ENCODE data around the gene BRIP1. TPM values are rescaled to one million over a fixed set of nuclear protein-coding genes. Genes with fewer than 3 reads are reported as not detected.
A peak's percentile ranks its signal among the peaks of the same experiment; 100 is the strongest.

The BRIP1 gene
- total and polyA plus RNA-seq, 9 of the 15 experiments (the other 6 are each of a cell fraction or from before 2014, with no cell fraction given): 2.4 to 17.5 (median 11.2) TPM

DNA sequence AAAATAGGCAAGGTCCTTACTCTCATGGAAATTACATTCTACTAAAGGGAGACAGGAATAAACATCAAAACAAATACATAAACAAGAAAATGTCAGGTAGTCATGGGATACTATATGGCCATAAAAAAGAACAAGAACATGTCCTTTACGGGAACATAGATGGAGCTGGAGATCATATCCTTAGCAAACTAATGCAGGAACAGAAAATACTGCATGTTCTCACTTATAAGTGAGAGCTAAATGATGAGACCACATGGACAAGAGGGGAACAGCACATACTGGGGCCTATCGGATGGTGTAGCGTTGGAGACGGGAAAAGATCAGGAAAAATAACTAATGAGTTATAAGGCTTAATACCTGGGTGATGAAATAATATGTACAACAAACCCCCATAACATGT is 69.1 kb downstream of the BRIP1 start:
- Histone ChIP-seq H3K27me3 (ENCODE audit: control insufficient read depth in 2 of 2, insufficient read depth in 2 of 2, low read length in 2 of 2) (no peaks in the 10 kb centered on the region), H4K20me1 (replicated peaks; ENCODE audit: control insufficient read depth, insufficient read depth, low read length) (no peaks in the 10 kb centered on the region), H3K79me2 (ENCODE audit: control insufficient read depth, insufficient read depth, low read length) (no peaks in the 10 kb centered on the region), H3K4me1 (replicated peaks in 1 of 2; ENCODE audit: control insufficient read depth in 2 of 2, insufficient read depth in 2 of 2, low read length in 2 of 2) (no peaks in the 10 kb centered on the region), H3K9ac (ENCODE audit: insufficient read depth in 1 of 2, low read depth in 2 of 2, low read length in 2 of 2) (no peak overlapping the region), H2AFZ (ENCODE audit: low read depth, low read length) (no peak overlapping the region), H3K36me3 (ENCODE audit: control insufficient read depth, insufficient read depth, low read length) (peaks cover 37% of the 10 kb centered on the region; the same call in 1 of the 3 replicates), H3K9me3 (replicated peaks; ENCODE audit: control insufficient read depth, insufficient read depth, low read depth, low read length) (no peaks in the 10 kb centered on the region), H3K27ac (ENCODE audit: extremely low read depth, low read depth, low read length) (no peak overlapping the region), H3K4me3 (no peak overlapping the region), H3K4me2 (ENCODE audit: insufficient read depth, low read length) (no peak overlapping the region), H3K9me1 (ENCODE audit: control insufficient read depth, insufficient read depth, low read length) (no peaks in the 10 kb centered on the region)
- intact Hi-C loops (cut with micrococcal nuclease): no loop called here
- ChIA-PET CTCF (ENCODE audit: low intra/inter-chr PET ratio) (no interaction called here), POLR2A (interaction anchor here (0.6 to 0.9 kb wide), 2 partner anchors 23 to 591 kb away, joined by 3 to 5 read pairs; no protein-coding TSS in a partner anchor)
- FAIRE-seq: no peak
- no peak for ATAC-seq
- DNase-seq (ENCODE audit: extremely low read depth in 1 of 4, low spot score in 3 of 4): no peak
- in situ Hi-C loops (cut with MboI): no loop called here
- BruUV-seq (replicated peaks): no TSS peak
- 93% methylated on average over 4 of the region's 4 CpGs for WGBS (ENCODE audit: insufficient coverage, low coverage, missing lambda C conversion rate)
- TF ChIP-seq JUNB (CRISPR knock-in tag; conservative IDR thresholded peaks at IDR 0.05) (no peak), HDAC3 (IDR thresholded peaks at IDR 0.05; ENCODE audit: borderline replicate concordance, partially characterized antibody) (no peak), ARID1B (IDR thresholded peaks at IDR 0.05) (no peak), ILF3 (IDR thresholded peaks at IDR 0.05; ENCODE audit: borderline replicate concordance) (no peak), MTA1 (IDR thresholded peaks at IDR 0.05; ENCODE audit: borderline replicate concordance) (no peak), ETS2 (tag; IDR thresholded peaks at IDR 0.05; ENCODE audit: borderline replicate concordance, poor library complexity, severe bottlenecking) (no peak), PTTG1 (tag; IDR thresholded peaks at IDR 0.05; ENCODE audit: low read depth) (no peak), ZC3H4 (CRISPR knock-in tag; IDR thresholded peaks at IDR 0.05; ENCODE audit: borderline replicate concordance) (no peak)
- TF ChIP-seq, protein P1, sequence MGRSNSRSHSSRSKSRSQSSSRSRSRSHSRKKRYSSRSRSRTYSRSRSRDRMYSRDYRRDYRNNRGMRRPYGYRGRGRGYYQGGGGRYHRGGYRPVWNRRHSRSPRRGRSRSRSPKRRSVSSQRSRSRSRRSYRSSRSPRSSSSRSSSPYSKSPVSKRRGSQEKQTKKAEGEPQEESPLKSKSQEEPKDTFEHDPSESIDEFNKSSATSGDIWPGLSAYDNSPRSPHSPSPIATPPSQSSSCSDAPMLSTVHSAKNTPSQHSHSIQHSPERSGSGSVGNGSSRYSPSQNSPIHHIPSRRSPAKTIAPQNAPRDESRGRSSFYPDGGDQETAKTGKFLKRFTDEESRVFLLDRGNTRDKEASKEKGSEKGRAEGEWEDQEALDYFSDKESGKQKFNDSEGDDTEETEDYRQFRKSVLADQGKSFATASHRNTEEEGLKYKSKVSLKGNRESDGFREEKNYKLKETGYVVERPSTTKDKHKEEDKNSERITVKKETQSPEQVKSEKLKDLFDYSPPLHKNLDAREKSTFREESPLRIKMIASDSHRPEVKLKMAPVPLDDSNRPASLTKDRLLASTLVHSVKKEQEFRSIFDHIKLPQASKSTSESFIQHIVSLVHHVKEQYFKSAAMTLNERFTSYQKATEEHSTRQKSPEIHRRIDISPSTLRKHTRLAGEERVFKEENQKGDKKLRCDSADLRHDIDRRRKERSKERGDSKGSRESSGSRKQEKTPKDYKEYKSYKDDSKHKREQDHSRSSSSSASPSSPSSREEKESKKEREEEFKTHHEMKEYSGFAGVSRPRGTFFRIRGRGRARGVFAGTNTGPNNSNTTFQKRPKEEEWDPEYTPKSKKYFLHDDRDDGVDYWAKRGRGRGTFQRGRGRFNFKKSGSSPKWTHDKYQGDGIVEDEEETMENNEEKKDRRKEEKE (IDR thresholded peaks at IDR 0.05; ENCODE audit: borderline replicate concordance in 1 of 2, control insufficient read depth in 1 of 2, low read depth in 2 of 2, low read length in 1 of 2): peak in 1 of 2 experiments; percentile 72; a peak in 1 of 4 replicates
- TF ChIP-seq, protein P2, sequence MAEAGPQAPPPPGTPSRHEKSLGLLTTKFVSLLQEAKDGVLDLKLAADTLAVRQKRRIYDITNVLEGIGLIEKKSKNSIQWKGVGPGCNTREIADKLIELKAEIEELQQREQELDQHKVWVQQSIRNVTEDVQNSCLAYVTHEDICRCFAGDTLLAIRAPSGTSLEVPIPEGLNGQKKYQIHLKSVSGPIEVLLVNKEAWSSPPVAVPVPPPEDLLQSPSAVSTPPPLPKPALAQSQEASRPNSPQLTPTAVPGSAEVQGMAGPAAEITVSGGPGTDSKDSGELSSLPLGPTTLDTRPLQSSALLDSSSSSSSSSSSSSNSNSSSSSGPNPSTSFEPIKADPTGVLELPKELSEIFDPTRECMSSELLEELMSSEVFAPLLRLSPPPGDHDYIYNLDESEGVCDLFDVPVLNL (CRISPR knock-in tag; IDR thresholded peaks at IDR 0.05; ENCODE audit: low read depth): no peak
- TF ChIP-seq, protein P3, sequence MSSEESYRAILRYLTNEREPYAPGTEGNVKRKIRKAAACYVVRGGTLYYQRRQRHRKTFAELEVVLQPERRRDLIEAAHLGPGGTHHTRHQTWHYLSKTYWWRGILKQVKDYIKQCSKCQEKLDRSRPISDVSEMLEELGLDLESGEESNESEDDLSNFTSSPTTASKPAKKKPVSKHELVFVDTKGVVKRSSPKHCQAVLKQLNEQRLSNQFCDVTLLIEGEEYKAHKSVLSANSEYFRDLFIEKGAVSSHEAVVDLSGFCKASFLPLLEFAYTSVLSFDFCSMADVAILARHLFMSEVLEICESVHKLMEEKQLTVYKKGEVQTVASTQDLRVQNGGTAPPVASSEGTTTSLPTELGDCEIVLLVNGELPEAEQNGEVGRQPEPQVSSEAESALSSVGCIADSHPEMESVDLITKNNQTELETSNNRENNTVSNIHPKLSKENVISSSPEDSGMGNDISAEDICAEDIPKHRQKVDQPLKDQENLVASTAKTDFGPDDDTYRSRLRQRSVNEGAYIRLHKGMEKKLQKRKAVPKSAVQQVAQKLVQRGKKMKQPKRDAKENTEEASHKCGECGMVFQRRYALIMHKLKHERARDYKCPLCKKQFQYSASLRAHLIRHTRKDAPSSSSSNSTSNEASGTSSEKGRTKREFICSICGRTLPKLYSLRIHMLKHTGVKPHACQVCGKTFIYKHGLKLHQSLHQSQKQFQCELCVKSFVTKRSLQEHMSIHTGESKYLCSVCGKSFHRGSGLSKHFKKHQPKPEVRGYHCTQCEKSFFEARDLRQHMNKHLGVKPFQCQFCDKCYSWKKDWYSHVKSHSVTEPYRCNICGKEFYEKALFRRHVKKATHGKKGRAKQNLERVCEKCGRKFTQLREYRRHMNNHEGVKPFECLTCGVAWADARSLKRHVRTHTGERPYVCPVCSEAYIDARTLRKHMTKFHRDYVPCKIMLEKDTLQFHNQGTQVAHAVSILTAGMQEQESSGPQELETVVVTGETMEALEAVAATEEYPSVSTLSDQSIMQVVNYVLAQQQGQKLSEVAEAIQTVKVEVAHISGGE (CRISPR knock-in tag; IDR thresholded peaks at IDR 0.05): peak in 1 of 3 experiments; percentile 95; a peak in 2 of 6 replicates
- TF ChIP-seq, protein P4, sequence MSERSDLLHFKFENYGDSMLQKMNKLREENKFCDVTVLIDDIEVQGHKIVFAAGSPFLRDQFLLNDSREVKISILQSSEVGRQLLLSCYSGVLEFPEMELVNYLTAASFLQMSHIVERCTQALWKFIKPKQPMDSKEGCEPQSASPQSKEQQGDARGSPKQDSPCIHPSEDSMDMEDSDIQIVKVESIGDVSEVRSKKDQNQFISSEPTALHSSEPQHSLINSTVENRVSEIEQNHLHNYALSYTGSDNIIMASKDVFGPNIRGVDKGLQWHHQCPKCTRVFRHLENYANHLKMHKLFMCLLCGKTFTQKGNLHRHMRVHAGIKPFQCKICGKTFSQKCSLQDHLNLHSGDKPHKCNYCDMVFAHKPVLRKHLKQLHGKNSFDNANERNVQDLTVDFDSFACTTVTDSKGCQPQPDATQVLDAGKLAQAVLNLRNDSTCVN (CRISPR knock-in tag; IDR thresholded peaks at IDR 0.05): no peak
